GM23338 (cell line): ENCODE measurements around the gene PTGR3. TPM values are rescaled to one million over a fixed set of nuclear protein-coding genes. Genes with fewer than 3 reads are reported as not detected.

ENCODE experiments used
- ATAC-seq: fragments of 200-7000 bp; cut with Tn5 transposase; 3 replicates; pipeline ENCODE4 v1.9.1; 2020
- DNase-seq: peaks from one replicate; pipeline ENCODE4 v3.0.0-alpha.2; 2015; ENCODE audit warnings: low spot score
- H2AFZ ChIP-seq: fragments of 200-600 bp; sonication (generic); 2 replicates; pipeline ENCODE4 v1.8.0; 2016; ENCODE audit warnings: antibody characterized with exemption, mild to moderate bottlenecking, moderate library complexity
- H3F3A ChIP-seq: fragments of 200-600 bp; sonication (generic); replicated peaks from 2 replicates; pipeline ENCODE4 v1.8.0; 2017; ENCODE audit warnings: antibody characterized with exemption, mixed run types, low read depth
- H3K27ac ChIP-seq: fragments of 200-600 bp; sonication (generic); 2 replicates; pipeline ENCODE4 v1.6.1; 2016; ENCODE audit warnings: low read depth
- H3K27me3 ChIP-seq: fragments of 200-600 bp; sonication (generic); 2 replicates; pipeline ENCODE4 v1.8.0; 2016; ENCODE audit warnings: mild to moderate bottlenecking, mixed run types, moderate library complexity; ENCODE audit not compliant: insufficient read depth
- H3K36me3 ChIP-seq: fragments of 200-600 bp; sonication (generic); 2 replicates; pipeline ENCODE4 v1.8.0; 2016; ENCODE audit warnings: mild to moderate bottlenecking; ENCODE audit not compliant: insufficient read depth
- H3K4me1 ChIP-seq: fragments of 200-600 bp; sonication (generic); 2 replicates; pipeline ENCODE4 v1.8.0; 2016; ENCODE audit warnings: mild to moderate bottlenecking, moderate library complexity; ENCODE audit not compliant: insufficient read depth
- H3K4me2 ChIP-seq: fragments of 200-600 bp; sonication (generic); 2 replicates; pipeline ENCODE4 v1.7.1; 2017; ENCODE audit warnings: mixed run types
- H3K4me3 ChIP-seq: fragments of 200-600 bp; sonication (generic); 2 replicates; pipeline ENCODE4 v1.6.1; 2016; ENCODE audit warnings: mixed run types
- H3K79me2 ChIP-seq: fragments of 200-600 bp; sonication (generic); replicated peaks from 2 replicates; pipeline ENCODE4 v1.8.0; 2017; ENCODE audit warnings: mild to moderate bottlenecking; ENCODE audit not compliant: insufficient read depth
- H3K9me2 ChIP-seq: fragments of 200-600 bp; sonication (generic); 2 replicates; pipeline ENCODE4 v1.8.0; 2017; ENCODE audit not compliant: insufficient read depth
- H4K20me1 ChIP-seq: fragments of 200-600 bp; sonication (generic); replicated peaks from 2 replicates; pipeline ENCODE4 v1.8.0; 2017; ENCODE audit warnings: mild to moderate bottlenecking; ENCODE audit not compliant: insufficient read depth
- H3K27ac Mint-ChIP-seq: 2 replicates; pipeline ENCODE4 v1.8.0; 2020; ENCODE audit warnings: inconsistent platforms, mild to moderate bottlenecking, moderate library complexity, mixed read lengths
- H3K27me3 Mint-ChIP-seq: 3 replicates; pipeline ENCODE4 v1.8.0; 2022; ENCODE audit warnings: low read depth, mild to moderate bottlenecking, moderate library complexity, mixed read lengths, inconsistent platforms; ENCODE audit not compliant: insufficient read depth, poor library complexity
- H3K36me3 Mint-ChIP-seq: 3 replicates; pipeline ENCODE4 v1.8.0; 2021; ENCODE audit warnings: low read depth, mild to moderate bottlenecking, inconsistent platforms, moderate library complexity, mixed read lengths
- H3K4me1 Mint-ChIP-seq: 3 replicates; pipeline ENCODE4 v1.8.0; 2020; ENCODE audit warnings: mild to moderate bottlenecking, inconsistent platforms, mixed read lengths
- H3K4me3 Mint-ChIP-seq: 3 replicates; pipeline ENCODE4 v1.8.0; 2021; ENCODE audit warnings: moderate library complexity, mild to moderate bottlenecking, inconsistent platforms, mixed read lengths
- H3K9me3 Mint-ChIP-seq: 3 replicates; pipeline ENCODE4 v1.8.0; 2020; ENCODE audit warnings: moderate library complexity, mild to moderate bottlenecking, inconsistent platforms, mixed read lengths
- CREB1 ChIP-seq: fragments of 250-450 bp; sonication (Bioruptor Pico); IDR thresholded peaks from 2 replicates; pipeline ENCODE4 v1.5.0; 2020; ENCODE audit warnings: low read depth, mild to moderate bottlenecking, moderate library complexity
- EZH2 ChIP-seq: fragments of 200-600 bp; sonication (generic); IDR thresholded peaks from one replicate; pipeline ENCODE4 v1.8.0; 2017; ENCODE audit warnings: antibody characterized with exemption, mild to moderate bottlenecking, low read depth; ENCODE audit not compliant: unreplicated experiment
- EZH2phosphoT487 ChIP-seq: fragments of 200-600 bp; sonication (generic); IDR thresholded peaks from one replicate; pipeline ENCODE4 v1.8.1; 2018; ENCODE audit warnings: antibody characterized with exemption; ENCODE audit not compliant: unreplicated experiment
- JUNB ChIP-seq: IDR thresholded peaks from one replicate; pipeline ENCODE4 v1.6.1; 2016; ENCODE audit warnings: antibody characterized with exemption; ENCODE audit not compliant: unreplicated experiment
- POLR2AphosphoS5 ChIP-seq: IDR thresholded peaks from 2 replicates; pipeline ENCODE4 v1.6.1; 2016; ENCODE audit warnings: antibody characterized with exemption, low read depth
- STAT1 ChIP-seq: IDR thresholded peaks from one replicate; pipeline ENCODE4 v1.6.1; 2016; ENCODE audit warnings: antibody characterized with exemption; ENCODE audit not compliant: unreplicated experiment
- ZNF114 ChIP-seq: fragments of 250-450 bp; sonication (Bioruptor Pico); IDR thresholded peaks from 2 replicates; pipeline ENCODE4 v1.5.0; 2020; ENCODE audit warnings: mild to moderate bottlenecking, moderate library complexity
- ZNF331 ChIP-seq: fragments of 250-450 bp; sonication (Bioruptor Pico); IDR thresholded peaks from 2 replicates; pipeline ENCODE4 v1.5.0; 2020; ENCODE audit warnings: low read depth, mild to moderate bottlenecking, moderate library complexity
- polyA plus RNA-seq: library from polyadenylated mRNA; unstranded; fragments of >200 nt; fragmentation: Nextera tagmentation; extraction: Ambion mirVana; gene quantifications from 2 replicates; pipeline ENCODE4 v1.2.1, GENCODE V29; 2016
- total RNA-seq: library from RNA; depleted of rRNA; stranded (reverse); fragments of >200 nt; shearing (Covaris generic); gene quantifications from 2 replicates; pipeline ENCODE4 v1.2.3, GENCODE V29; 2014
- TF ChIP-seq, protein P1 (sequence below), 2 experiments: fragments of 200-600 bp in 1 of 2; sonication (generic) in 1 of 2; conservative IDR thresholded peaks; 2 replicates each; pipeline versions ENCODE4 v1.5.1 to v1.6.1; 2016 to 2017; ENCODE audit warnings: antibody characterized with exemption in 2 of 2, low read depth in 2 of 2, mild to moderate bottlenecking in 2 of 2, moderate library complexity in 1 of 2
- TF ChIP-seq, protein P2 (sequence below): IDR thresholded peaks from 2 replicates; pipeline ENCODE4 v1.6.1; 2016; ENCODE audit warnings: antibody characterized with exemption
- TF ChIP-seq, protein P3 (sequence below): IDR thresholded peaks from one replicate; pipeline ENCODE4 v1.6.1; 2018; ENCODE audit warnings: antibody characterized with exemption; ENCODE audit not compliant: unreplicated experiment

PTGR3 gene
- total and polyA plus RNA-seq, 2 experiments from 2014 or later: 0.84 to 1.5 TPM

DNA sequence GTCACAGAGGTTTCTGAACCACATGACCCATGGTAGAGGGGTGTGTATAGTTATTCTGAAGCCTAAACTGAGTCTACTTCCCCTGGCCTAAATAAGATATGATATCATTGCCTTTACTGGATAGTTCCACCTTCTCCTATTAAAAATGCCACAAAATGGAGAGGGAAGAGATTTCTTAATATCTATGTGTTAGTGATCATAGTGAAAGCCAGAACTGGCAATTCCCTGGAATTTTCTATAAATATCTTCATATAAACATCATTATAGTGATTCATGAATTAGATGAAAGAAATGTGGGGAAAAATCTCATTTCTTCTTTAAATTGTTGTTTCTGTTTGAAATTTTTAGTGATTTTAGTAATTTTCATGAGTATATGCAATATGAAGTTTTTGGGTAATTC lies 47.4 kb upstream of the PTGR3 start (continued):
- TF ChIP-seq JUNB (no peak), EZH2phosphoT487 (no peak), ZNF114 (CRISPR knock-in tag) (no peak), CREB1 (no peak), POLR2AphosphoS5 (no peak)
- TF ChIP-seq, protein P1, sequence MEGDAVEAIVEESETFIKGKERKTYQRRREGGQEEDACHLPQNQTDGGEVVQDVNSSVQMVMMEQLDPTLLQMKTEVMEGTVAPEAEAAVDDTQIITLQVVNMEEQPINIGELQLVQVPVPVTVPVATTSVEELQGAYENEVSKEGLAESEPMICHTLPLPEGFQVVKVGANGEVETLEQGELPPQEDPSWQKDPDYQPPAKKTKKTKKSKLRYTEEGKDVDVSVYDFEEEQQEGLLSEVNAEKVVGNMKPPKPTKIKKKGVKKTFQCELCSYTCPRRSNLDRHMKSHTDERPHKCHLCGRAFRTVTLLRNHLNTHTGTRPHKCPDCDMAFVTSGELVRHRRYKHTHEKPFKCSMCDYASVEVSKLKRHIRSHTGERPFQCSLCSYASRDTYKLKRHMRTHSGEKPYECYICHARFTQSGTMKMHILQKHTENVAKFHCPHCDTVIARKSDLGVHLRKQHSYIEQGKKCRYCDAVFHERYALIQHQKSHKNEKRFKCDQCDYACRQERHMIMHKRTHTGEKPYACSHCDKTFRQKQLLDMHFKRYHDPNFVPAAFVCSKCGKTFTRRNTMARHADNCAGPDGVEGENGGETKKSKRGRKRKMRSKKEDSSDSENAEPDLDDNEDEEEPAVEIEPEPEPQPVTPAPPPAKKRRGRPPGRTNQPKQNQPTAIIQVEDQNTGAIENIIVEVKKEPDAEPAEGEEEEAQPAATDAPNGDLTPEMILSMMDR (conservative IDR thresholded peaks at IDR 0.05; ENCODE audit: low read depth in 2 of 2): no peak
- TF ChIP-seq, protein P2, sequence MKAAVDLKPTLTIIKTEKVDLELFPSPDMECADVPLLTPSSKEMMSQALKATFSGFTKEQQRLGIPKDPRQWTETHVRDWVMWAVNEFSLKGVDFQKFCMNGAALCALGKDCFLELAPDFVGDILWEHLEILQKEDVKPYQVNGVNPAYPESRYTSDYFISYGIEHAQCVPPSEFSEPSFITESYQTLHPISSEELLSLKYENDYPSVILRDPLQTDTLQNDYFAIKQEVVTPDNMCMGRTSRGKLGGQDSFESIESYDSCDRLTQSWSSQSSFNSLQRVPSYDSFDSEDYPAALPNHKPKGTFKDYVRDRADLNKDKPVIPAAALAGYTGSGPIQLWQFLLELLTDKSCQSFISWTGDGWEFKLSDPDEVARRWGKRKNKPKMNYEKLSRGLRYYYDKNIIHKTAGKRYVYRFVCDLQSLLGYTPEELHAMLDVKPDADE: no peak

DNA sequence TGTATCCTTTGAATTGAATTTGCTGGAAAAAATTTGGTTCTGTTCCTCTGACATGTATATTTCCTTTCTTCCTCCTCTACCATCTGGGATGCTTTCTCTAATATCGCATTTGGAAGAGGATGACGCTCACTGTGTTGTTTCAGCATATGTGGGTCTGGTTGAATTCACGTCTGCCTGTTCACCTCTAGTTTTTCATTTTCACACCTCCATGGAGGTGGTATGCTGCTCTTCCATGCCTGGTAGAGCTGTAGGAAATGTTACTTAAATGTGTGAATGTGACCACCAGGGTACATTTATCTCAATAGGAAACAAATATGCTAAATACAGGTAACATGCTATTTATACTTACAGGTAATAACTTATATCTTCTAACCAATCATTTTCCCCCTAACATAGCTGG lies 46.2 kb upstream of the PTGR3 start:
- no peaks in the 10 kb centered on the region for H3K36me3 Mint-ChIP-seq
- H3K4me2 ChIP-seq: no peak overlapping the region
- H3K36me3 ChIP-seq: no peaks in the 10 kb centered on the region
- H3K27ac ChIP-seq: no peak overlapping the region
- no peaks in the 10 kb centered on the region for H3K9me2 ChIP-seq
- no peak for ATAC-seq
- no peaks in the 10 kb centered on the region; the same call in 2 of the 3 replicates for H3K4me1 Mint-ChIP-seq
- no peaks in the 10 kb centered on the region for H3K9me3 Mint-ChIP-seq
- H3K4me3 Mint-ChIP-seq: no peak overlapping the region
- no peaks in the 10 kb centered on the region for H3F3A ChIP-seq
- H3K4me1 ChIP-seq: no peaks in the 10 kb centered on the region
- H2AFZ ChIP-seq: no peak overlapping the region
- H3K27me3 Mint-ChIP-seq: no peaks in the 10 kb centered on the region
- H3K4me3 ChIP-seq: no peak overlapping the region
- no peaks in the 10 kb centered on the region for H4K20me1 ChIP-seq
- H3K27me3 ChIP-seq: no peaks in the 10 kb centered on the region
- DNase-seq: no peak
- H3K79me2 ChIP-seq: no peaks in the 10 kb centered on the region
- no peak for TF ChIP-seq EZH2
- no peak for TF ChIP-seq ZNF331 (CRISPR knock-in tag)
- TF ChIP-seq, protein P2: no peak
- TF ChIP-seq POLR2AphosphoS5: no peak
- no peak for TF ChIP-seq JUNB
- TF ChIP-seq EZH2phosphoT487: no peak
- TF ChIP-seq, protein P3, sequence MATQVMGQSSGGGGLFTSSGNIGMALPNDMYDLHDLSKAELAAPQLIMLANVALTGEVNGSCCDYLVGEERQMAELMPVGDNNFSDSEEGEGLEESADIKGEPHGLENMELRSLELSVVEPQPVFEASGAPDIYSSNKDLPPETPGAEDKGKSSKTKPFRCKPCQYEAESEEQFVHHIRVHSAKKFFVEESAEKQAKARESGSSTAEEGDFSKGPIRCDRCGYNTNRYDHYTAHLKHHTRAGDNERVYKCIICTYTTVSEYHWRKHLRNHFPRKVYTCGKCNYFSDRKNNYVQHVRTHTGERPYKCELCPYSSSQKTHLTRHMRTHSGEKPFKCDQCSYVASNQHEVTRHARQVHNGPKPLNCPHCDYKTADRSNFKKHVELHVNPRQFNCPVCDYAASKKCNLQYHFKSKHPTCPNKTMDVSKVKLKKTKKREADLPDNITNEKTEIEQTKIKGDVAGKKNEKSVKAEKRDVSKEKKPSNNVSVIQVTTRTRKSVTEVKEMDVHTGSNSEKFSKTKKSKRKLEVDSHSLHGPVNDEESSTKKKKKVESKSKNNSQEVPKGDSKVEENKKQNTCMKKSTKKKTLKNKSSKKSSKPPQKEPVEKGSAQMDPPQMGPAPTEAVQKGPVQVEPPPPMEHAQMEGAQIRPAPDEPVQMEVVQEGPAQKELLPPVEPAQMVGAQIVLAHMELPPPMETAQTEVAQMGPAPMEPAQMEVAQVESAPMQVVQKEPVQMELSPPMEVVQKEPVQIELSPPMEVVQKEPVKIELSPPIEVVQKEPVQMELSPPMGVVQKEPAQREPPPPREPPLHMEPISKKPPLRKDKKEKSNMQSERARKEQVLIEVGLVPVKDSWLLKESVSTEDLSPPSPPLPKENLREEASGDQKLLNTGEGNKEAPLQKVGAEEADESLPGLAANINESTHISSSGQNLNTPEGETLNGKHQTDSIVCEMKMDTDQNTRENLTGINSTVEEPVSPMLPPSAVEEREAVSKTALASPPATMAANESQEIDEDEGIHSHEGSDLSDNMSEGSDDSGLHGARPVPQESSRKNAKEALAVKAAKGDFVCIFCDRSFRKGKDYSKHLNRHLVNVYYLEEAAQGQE: no peak
- TF ChIP-seq ZNF114 (CRISPR knock-in tag): no peak
- no peak for TF ChIP-seq STAT1
- H3K27ac Mint-ChIP-seq: no peak overlapping the region
